Transverse colon (tissue), 4 donors: ENCODE results near the gene MEPCE.

Experiments used
- POLR2A ChIP-seq: fragments of 450-650 bp; IDR thresholded peaks from one replicate; pipeline ENCODE4 v1.6.1; 2016; ENCODE audit warnings: antibody characterized with exemption, mild to moderate bottlenecking, moderate library complexity
- POLR2AphosphoS5 ChIP-seq, 3 donors: sonication (generic); formaldehyde crosslinking; IDR thresholded peaks; one replicate each; pipeline ENCODE4 v1.6.1; 2016; ENCODE audit warnings: antibody characterized with exemption in 3 of 3
- TF ChIP-seq, protein P1 (sequence below), 5 experiments: fragments of 200-600 bp in 3 of 5; fragments of 450-650 bp in 2 of 5; sonication (generic) in 3 of 5; IDR thresholded peaks; 1 replicate in 2 of 5; 2 replicates in 3 of 5; pipeline ENCODE4 v1.5.1; 2016 to 2017; ENCODE audit warnings: antibody characterized with exemption in 5 of 5, inconsistent platforms in 3 of 5, mild to moderate bottlenecking in 2 of 5, moderate library complexity in 1 of 5

DNA sequence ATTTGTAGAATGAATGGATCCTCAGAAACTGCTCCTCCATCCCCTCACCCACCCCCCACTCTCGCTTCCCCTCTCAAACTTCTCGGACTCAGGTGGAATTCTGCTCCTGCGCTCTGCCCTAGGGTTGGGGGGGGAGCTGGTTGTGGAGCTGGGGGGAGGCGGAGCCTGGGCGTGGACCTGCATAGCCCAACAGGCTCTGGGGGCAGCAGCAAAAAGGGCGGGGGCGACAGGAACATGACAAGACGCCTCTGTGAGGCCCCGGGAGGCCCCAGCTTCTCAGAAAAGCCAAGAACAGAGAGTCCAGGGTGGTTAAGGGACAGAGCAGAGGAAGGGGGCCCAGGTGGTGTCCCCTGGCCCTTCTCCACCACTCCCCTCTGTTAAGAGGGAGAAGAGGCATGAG is 45.9 kb downstream of the MEPCE start:
- TF ChIP-seq, protein P1, sequence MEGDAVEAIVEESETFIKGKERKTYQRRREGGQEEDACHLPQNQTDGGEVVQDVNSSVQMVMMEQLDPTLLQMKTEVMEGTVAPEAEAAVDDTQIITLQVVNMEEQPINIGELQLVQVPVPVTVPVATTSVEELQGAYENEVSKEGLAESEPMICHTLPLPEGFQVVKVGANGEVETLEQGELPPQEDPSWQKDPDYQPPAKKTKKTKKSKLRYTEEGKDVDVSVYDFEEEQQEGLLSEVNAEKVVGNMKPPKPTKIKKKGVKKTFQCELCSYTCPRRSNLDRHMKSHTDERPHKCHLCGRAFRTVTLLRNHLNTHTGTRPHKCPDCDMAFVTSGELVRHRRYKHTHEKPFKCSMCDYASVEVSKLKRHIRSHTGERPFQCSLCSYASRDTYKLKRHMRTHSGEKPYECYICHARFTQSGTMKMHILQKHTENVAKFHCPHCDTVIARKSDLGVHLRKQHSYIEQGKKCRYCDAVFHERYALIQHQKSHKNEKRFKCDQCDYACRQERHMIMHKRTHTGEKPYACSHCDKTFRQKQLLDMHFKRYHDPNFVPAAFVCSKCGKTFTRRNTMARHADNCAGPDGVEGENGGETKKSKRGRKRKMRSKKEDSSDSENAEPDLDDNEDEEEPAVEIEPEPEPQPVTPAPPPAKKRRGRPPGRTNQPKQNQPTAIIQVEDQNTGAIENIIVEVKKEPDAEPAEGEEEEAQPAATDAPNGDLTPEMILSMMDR (IDR thresholded peaks at IDR 0.05) = no peak
- TF ChIP-seq POLR2A (no peak), POLR2AphosphoS5 (IDR thresholded peaks at IDR 0.05) (no peak)
